Upper lobe of left lung (tissue), 6 donors: Measurements from ENCODE around the gene HOXA10. TPM values are rescaled to one million over a fixed set of nuclear protein-coding genes. Genes with fewer than 3 reads are reported as not detected.

Experiments used
- ATAC-seq, 2 donors: fragments of 200-7000 bp; cut with Tn5 transposase; one replicate each; pipeline ENCODE4 v1.9.1; 2022; ENCODE audit warnings: mild to moderate bottlenecking in 2 of 2, moderate library complexity in 2 of 2; ENCODE audit not compliant: low FRiP score in 2 of 2
- DNase-seq, 2 donors: peaks; one replicate each; pipeline ENCODE4 v3.0.0-alpha.2; 2019 to 2020
- H3K27ac ChIP-seq, 4 donors: fragments of 200-600 bp; sonication (generic); one replicate each; pipeline ENCODE4 v1.5.1; 2016 to 2019
- H3K27me3 ChIP-seq, 4 donors: fragments of 200-600 bp; sonication (generic); one replicate each; pipeline ENCODE4 v1.5.1; 2017 to 2019
- H3K36me3 ChIP-seq, 4 donors: fragments of 200-600 bp; sonication (generic); one replicate each; pipeline ENCODE4 v1.5.1; 2016 to 2019
- H3K4me1 ChIP-seq, 4 donors: fragments of 200-600 bp; sonication (generic); one replicate each; pipeline ENCODE4 v1.5.1; 2018 to 2019
- H3K4me3 ChIP-seq, 4 donors: fragments of 200-600 bp; sonication (generic); one replicate each; pipeline ENCODE4 v1.5.1; 2017 to 2019; ENCODE audit warnings: mild to moderate bottlenecking in 2 of 4, moderate library complexity in 1 of 4
- H3K9me3 ChIP-seq, 4 donors: fragments of 200-600 bp; sonication (generic); one replicate each; pipeline ENCODE4 v1.5.1; 2018 to 2019
- CTCF ChIP-seq, 6 experiments: fragments of 450-650 bp in 4 of 6; fragments of 200-600 bp in 2 of 6; sonication (generic) in 2 of 6; IDR thresholded peaks; one replicate each; pipeline ENCODE4 v1.5.1; 2016 to 2019; ENCODE audit warnings: antibody characterized with exemption in 6 of 6
- EP300 ChIP-seq, 4 donors: sonication (generic); formaldehyde crosslinking; IDR thresholded peaks; one replicate each; pipeline ENCODE4 v1.5.1; 2017; ENCODE audit warnings: antibody characterized with exemption in 4 of 4, control low read depth in 2 of 4
- POLR2A ChIP-seq, 4 donors: fragments of 450-650 bp; IDR thresholded peaks; one replicate each; pipeline ENCODE4 v1.5.1; 2016 to 2017; ENCODE audit warnings: antibody characterized with exemption in 4 of 4, mild to moderate bottlenecking in 2 of 4
- POLR2AphosphoS5 ChIP-seq, 2 donors: sonication (generic); formaldehyde crosslinking; IDR thresholded peaks; one replicate each; pipeline ENCODE4 v1.5.1; 2017; ENCODE audit warnings: antibody characterized with exemption in 2 of 2
- WGBS, 2 donors: methylation state at CpG; one replicate each; pipeline ENCODE4 v1.1.5; 2017 to 2018; 5-methylcytosine and 5-hydroxymethylcytosine counted together
- total RNA-seq, 6 donors: library from RNA; depleted of rRNA in 4 of 6; stranded (reverse); fragments of >200 nt in 4 of 6; gene quantifications; one replicate each; pipeline versions ENCODE4 v1.1.0 to v1.2.1, GENCODE V29; 2016 to 2021
- donor health status: DM: no; HTN: no; CAD: no; lungs with moderate emphysema.
- donor health status: DM: no; HTN: yes; CAD: no; lungs with severe emphysema.

The HOXA10 gene
- total RNA-seq, 6 donors from 2014 or later: 0.15 to 0.24 TPM; not detected in 4

- Histone ChIP-seq H3K4me3 (no peak overlapping the region), H3K4me1 (peaks cover 34 to 37% (median 35%) of the 10 kb centered on the region in 4 donors), H3K27me3 (peaks cover 3 to 95% (median 60%) of the 10 kb centered on the region in 4 donors), H3K9me3 (no peaks in the 10 kb centered on the region), H3K36me3 (no peaks in the 10 kb centered on the region), H3K27ac (no peak overlapping the region)
- no peak for ATAC-seq
- WGBS, 2 donors: 31 to 38% methylated on average over 14 to 15 of the region's 15 CpGs
- no peak for TF ChIP-seq POLR2AphosphoS5 (IDR thresholded peaks at IDR 0.05)
- no peak for TF ChIP-seq EP300 (IDR thresholded peaks at IDR 0.05)
- TF ChIP-seq POLR2A (IDR thresholded peaks at IDR 0.05): no peak
- TF ChIP-seq CTCF (IDR thresholded peaks at IDR 0.05): no peak
- no peak for DNase-seq
Observed at GRCh38 chr7:27191161-27191731, 17.1 kb upstream of the HOXA10 start.

- Histone ChIP-seq H3K4me1 (peaks cover 39 to 44% (median 42%) of the 10 kb centered on the region in 4 donors), H3K9me3 (no peaks in the 10 kb centered on the region), H3K27me3 (peaks cover 3 to 96% (median 66%) of the 10 kb centered on the region in 4 donors), H3K4me3 (no peak overlapping the region), H3K36me3 (no peaks in the 10 kb centered on the region), H3K27ac (no peak overlapping the region)
- no peak for TF ChIP-seq EP300 (IDR thresholded peaks at IDR 0.05)
- no peak for TF ChIP-seq CTCF (IDR thresholded peaks at IDR 0.05)
- no peak for TF ChIP-seq POLR2A (IDR thresholded peaks at IDR 0.05)
- no peak for TF ChIP-seq POLR2AphosphoS5 (IDR thresholded peaks at IDR 0.05)
- ATAC-seq: no peak
- WGBS, 2 donors: 39 to 51% methylated on average over 7 of the region's 7 CpGs
- no peak for DNase-seq
Observed at GRCh38 chr7:27189997-27190748, 16.1 kb upstream of the HOXA10 start.

- Histone ChIP-seq H3K4me3 (peak overlapping the region in 2 of 4 donors; percentile 21 to 31), H3K27me3 (peaks cover 3 to 95% (median 69%) of the 10 kb centered on the region in 4 donors), H3K36me3 (no peaks in the 10 kb centered on the region), H3K27ac (no peak overlapping the region), H3K4me1 (peaks cover 47 to 50% (median 48%) of the 10 kb centered on the region in 4 donors), H3K9me3 (no peaks in the 10 kb centered on the region)
- WGBS, 2 donors: 18 to 27% methylated on average over 13 to 15 of the region's 22 CpGs
- no peak for TF ChIP-seq CTCF (IDR thresholded peaks at IDR 0.05)
- DNase-seq (peak in 1 of 2 donors; percentile 74), ATAC-seq (no peak)
Observed at GRCh38 chr7:27189295-27189996, 15.3 kb upstream of the HOXA10 start.

- ATAC-seq (peak in 1 of 2 donors; percentile 18), DNase-seq (peak in 1 of 2 donors; percentile 78)
- Histone ChIP-seq H3K9me3 (no peaks in the 10 kb centered on the region), H3K4me1 (peaks cover 55 to 58% (median 56%) of the 10 kb centered on the region in 4 donors), H3K27me3 (peaks cover 3 to 96% (median 71%) of the 10 kb centered on the region in 4 donors), H3K27ac (no peak overlapping the region), H3K36me3 (no peaks in the 10 kb centered on the region), H3K4me3 (peak overlapping the region in 3 of 4 donors; percentile 4 to 31 (median 21))
- TF ChIP-seq CTCF (IDR thresholded peaks at IDR 0.05): no peak
- no peak for TF ChIP-seq POLR2AphosphoS5 (IDR thresholded peaks at IDR 0.05)
- no peak for TF ChIP-seq POLR2A (IDR thresholded peaks at IDR 0.05)
- TF ChIP-seq EP300 (IDR thresholded peaks at IDR 0.05): no peak
- 5 to 6% methylated on average over 34 to 49 of the region's 49 CpGs for WGBS, 2 donors
Observed at GRCh38 chr7:27188386-27189294, 14.5 kb upstream of the HOXA10 start.
